Measurements from ENCODE around the gene CFDP1. TPM values are rescaled to one million over a fixed set of nuclear protein-coding genes. Genes with fewer than 3 reads are reported as not detected.

CFDP1 gene
- polyA plus RNA-seq, 1 donor (not counting 4 experiments of a cell fraction or from before 2014, with no cell fraction given) = 42.1 TPM

DNA sequence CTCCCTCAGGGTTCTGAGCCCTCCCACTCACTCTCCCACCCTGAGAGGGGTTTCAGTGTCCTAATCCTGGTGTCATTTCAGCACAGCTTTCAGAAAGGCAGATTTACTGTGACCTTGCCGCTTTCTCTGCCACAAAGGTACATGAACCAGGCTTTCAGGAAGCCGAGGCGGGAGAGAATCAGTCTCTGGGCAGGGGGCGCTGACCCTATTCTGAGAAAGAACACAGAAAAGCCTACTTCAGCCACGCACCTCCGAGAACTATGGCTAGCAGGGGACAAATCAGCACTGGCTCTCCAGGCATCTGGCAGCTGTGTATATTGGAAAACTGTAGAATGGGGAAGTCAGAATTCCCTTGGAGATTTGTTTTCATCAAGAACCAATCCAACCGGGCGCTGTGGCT lies 124.1 kb downstream of the CFDP1 start:
- no peaks in the 10 kb centered on the region for H4K20me1 ChIP-seq (ENCODE audit: control insufficient read depth, extremely low read depth, insufficient read depth, low read length)
- no peak overlapping the region for H3K9ac ChIP-seq (ENCODE audit: control insufficient read depth, extremely low read depth, insufficient read depth, low read length)
- no peak overlapping the region for H2AFZ ChIP-seq (ENCODE audit: control insufficient read depth, low read length)
- peaks cover 34% of the 10 kb centered on the region for H3K4me1 ChIP-seq (ENCODE audit: control insufficient read depth, extremely low read depth, insufficient read depth, low read length)
- H3K79me2 ChIP-seq (ENCODE audit: control insufficient read depth, insufficient read depth, low read length) = no peaks in the 10 kb centered on the region
- dilution Hi-C loops (cut with MboI; ENCODE audit: extremely low pct_ligation_motif_present, low sequenced_read_pairs) = no loop called here
- H3K36me3 ChIP-seq (ENCODE audit: control insufficient read depth in 2 of 2, extremely low read depth in 1 of 2, insufficient read depth in 2 of 2, low read length in 2 of 2) = peaks cover 0 to under 1% of the 10 kb centered on the region in 2 experiments
- H3K27me3 ChIP-seq (ENCODE audit: control insufficient read depth, extremely low read depth, insufficient read depth, low read length) = no peaks in the 10 kb centered on the region
- FAIRE-seq (no peak), DNase-seq (ENCODE audit: low read depth, low spot score) (no peak)
- H3K4me3 ChIP-seq (ENCODE audit: control insufficient read depth in 2 of 3, extremely low read depth in 1 of 3, insufficient read depth in 2 of 3, low read depth in 1 of 3, low read length in 3 of 3) = no peak overlapping the region
- no peak for TF ChIP-seq EZH2 (IDR thresholded peaks at IDR 0.05; ENCODE audit: low read length)
- TF ChIP-seq, protein P1, sequence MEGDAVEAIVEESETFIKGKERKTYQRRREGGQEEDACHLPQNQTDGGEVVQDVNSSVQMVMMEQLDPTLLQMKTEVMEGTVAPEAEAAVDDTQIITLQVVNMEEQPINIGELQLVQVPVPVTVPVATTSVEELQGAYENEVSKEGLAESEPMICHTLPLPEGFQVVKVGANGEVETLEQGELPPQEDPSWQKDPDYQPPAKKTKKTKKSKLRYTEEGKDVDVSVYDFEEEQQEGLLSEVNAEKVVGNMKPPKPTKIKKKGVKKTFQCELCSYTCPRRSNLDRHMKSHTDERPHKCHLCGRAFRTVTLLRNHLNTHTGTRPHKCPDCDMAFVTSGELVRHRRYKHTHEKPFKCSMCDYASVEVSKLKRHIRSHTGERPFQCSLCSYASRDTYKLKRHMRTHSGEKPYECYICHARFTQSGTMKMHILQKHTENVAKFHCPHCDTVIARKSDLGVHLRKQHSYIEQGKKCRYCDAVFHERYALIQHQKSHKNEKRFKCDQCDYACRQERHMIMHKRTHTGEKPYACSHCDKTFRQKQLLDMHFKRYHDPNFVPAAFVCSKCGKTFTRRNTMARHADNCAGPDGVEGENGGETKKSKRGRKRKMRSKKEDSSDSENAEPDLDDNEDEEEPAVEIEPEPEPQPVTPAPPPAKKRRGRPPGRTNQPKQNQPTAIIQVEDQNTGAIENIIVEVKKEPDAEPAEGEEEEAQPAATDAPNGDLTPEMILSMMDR (optimal IDR thresholded peaks at IDR 0.05 in 1 of 3, IDR thresholded peaks at IDR 0.05 in 1 of 3, conservative IDR thresholded peaks at IDR 0.05 in 1 of 3; ENCODE audit: extremely low read depth in 1 of 3, insufficient read depth in 2 of 3, low read length in 3 of 3) = no peak
- no peaks in the 10 kb centered on the region for H3K9me1 ChIP-seq (ENCODE audit: control insufficient read depth, extremely low read depth, insufficient read depth, low read length)
- H3K4me2 ChIP-seq (ENCODE audit: control insufficient read depth, extremely low read depth, insufficient read depth, low read depth, low read length) = no peak overlapping the region
- H3K27ac ChIP-seq (ENCODE audit: control insufficient read depth, insufficient read depth, low read length) = no peak overlapping the region
- H3K9me3 ChIP-seq (ENCODE audit: control insufficient read depth, low read depth, low read length) = no peaks in the 10 kb centered on the region

DNA sequence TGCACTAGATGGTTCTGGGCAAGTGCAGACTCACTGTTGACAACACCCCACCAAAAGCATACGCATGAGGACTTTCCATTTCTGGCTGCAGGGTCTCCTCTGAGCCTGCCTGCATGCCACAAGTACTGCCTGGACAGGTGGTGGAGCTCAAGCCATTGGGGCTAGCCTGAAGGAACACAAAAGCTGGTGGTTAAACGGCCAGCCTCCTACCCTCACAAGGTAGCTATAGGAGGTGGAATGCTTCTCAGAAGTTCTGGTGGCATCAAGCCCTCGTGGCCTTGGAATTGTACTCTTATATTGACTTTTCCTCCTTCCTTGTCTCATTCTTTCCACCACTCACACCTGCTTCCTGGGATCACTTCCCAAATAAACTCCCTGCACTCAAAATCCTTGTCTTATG lies 125.3 kb downstream of the CFDP1 start:
- Histone ChIP-seq H3K4me2 (ENCODE audit: control insufficient read depth, extremely low read depth, insufficient read depth, low read depth, low read length) (no peak overlapping the region), H2AFZ (ENCODE audit: control insufficient read depth, low read length) (no peak overlapping the region), H3K27me3 (ENCODE audit: control insufficient read depth, extremely low read depth, insufficient read depth, low read length) (no peaks in the 10 kb centered on the region), H3K9me3 (ENCODE audit: control insufficient read depth, low read depth, low read length) (no peaks in the 10 kb centered on the region), H3K9ac (ENCODE audit: control insufficient read depth, extremely low read depth, insufficient read depth, low read length) (no peak overlapping the region), H3K79me2 (ENCODE audit: control insufficient read depth, insufficient read depth, low read length) (no peaks in the 10 kb centered on the region), H3K4me1 (ENCODE audit: control insufficient read depth, extremely low read depth, insufficient read depth, low read length) (peaks cover 39% of the 10 kb centered on the region), H3K9me1 (ENCODE audit: control insufficient read depth, extremely low read depth, insufficient read depth, low read length) (no peaks in the 10 kb centered on the region), H4K20me1 (ENCODE audit: control insufficient read depth, extremely low read depth, insufficient read depth, low read length) (no peaks in the 10 kb centered on the region), H3K4me3 (ENCODE audit: control insufficient read depth in 2 of 3, extremely low read depth in 1 of 3, insufficient read depth in 2 of 3, low read depth in 1 of 3, low read length in 3 of 3) (no peak overlapping the region), H3K27ac (ENCODE audit: control insufficient read depth, insufficient read depth, low read length) (no peak overlapping the region), H3K36me3 (ENCODE audit: control insufficient read depth in 2 of 2, extremely low read depth in 1 of 2, insufficient read depth in 2 of 2, low read length in 2 of 2) (peaks cover 2 to 9% of the 10 kb centered on the region in 2 experiments)
- no peak for TF ChIP-seq EZH2 (IDR thresholded peaks at IDR 0.05; ENCODE audit: low read length)
- TF ChIP-seq, protein P1 (optimal IDR thresholded peaks at IDR 0.05 in 1 of 3, IDR thresholded peaks at IDR 0.05 in 1 of 3, conservative IDR thresholded peaks at IDR 0.05 in 1 of 3; ENCODE audit: extremely low read depth in 1 of 3, insufficient read depth in 2 of 3, low read length in 3 of 3) = peak in 1 of 3 experiments; percentile 23
- DNase-seq (ENCODE audit: low read depth, low spot score) (no peak), FAIRE-seq (no peak)
- dilution Hi-C loops (cut with MboI; ENCODE audit: extremely low pct_ligation_motif_present, low sequenced_read_pairs) = no loop called here

All from keratinocyte (primary cell).